Neural cell (in vitro differentiated cells): ENCODE data around the gene CRKL.

Experiments used
- EP300 ChIP-seq: fragments of 450-650 bp; conservative IDR thresholded peaks from 2 replicates; pipeline ENCODE4 v1.6.1; 2014; ENCODE audit warnings: antibody characterized with exemption, mild to moderate bottlenecking, moderate library complexity; ENCODE audit not compliant: poor library complexity, severe bottlenecking
- EZH2 ChIP-seq: fragments of 200-600, 300-800 bp; shearing (Covaris generic), sonication (generic); IDR thresholded peaks from 2 replicates; pipeline ENCODE4 v1.6.1; 2014; ENCODE audit warnings: antibody characterized with exemption, low read length, borderline replicate concordance, mild to moderate bottlenecking; ENCODE audit not compliant: insufficient read depth, poor library complexity, severe bottlenecking
- MXI1 ChIP-seq: fragments of 450-650 bp; conservative IDR thresholded peaks from 2 replicates; pipeline ENCODE4 v1.6.1; 2014; ENCODE audit warnings: antibody characterized with exemption, mild to moderate bottlenecking; ENCODE audit not compliant: poor library complexity, severe bottlenecking
- POLR2AphosphoS5 ChIP-seq: IDR thresholded peaks from 2 replicates; pipeline ENCODE4 v1.6.1; 2012
- RAD21 ChIP-seq: fragments of 450-650 bp; conservative IDR thresholded peaks from 2 replicates; pipeline ENCODE4 v1.6.1; 2014; ENCODE audit warnings: antibody characterized with exemption, mild to moderate bottlenecking, moderate library complexity
- SMC3 ChIP-seq: fragments of 450-650 bp; conservative IDR thresholded peaks from 2 replicates; pipeline ENCODE4 v1.6.1; 2014; ENCODE audit warnings: antibody characterized with exemption, mild to moderate bottlenecking, moderate library complexity; ENCODE audit not compliant: poor library complexity
- TF ChIP-seq, protein P1 (sequence below): fragments of 450-650 bp; IDR thresholded peaks from 2 replicates; pipeline ENCODE4 v1.5.1; 2014; ENCODE audit warnings: antibody characterized with exemption, mild to moderate bottlenecking, moderate library complexity; ENCODE audit not compliant: poor library complexity, severe bottlenecking

DNA sequence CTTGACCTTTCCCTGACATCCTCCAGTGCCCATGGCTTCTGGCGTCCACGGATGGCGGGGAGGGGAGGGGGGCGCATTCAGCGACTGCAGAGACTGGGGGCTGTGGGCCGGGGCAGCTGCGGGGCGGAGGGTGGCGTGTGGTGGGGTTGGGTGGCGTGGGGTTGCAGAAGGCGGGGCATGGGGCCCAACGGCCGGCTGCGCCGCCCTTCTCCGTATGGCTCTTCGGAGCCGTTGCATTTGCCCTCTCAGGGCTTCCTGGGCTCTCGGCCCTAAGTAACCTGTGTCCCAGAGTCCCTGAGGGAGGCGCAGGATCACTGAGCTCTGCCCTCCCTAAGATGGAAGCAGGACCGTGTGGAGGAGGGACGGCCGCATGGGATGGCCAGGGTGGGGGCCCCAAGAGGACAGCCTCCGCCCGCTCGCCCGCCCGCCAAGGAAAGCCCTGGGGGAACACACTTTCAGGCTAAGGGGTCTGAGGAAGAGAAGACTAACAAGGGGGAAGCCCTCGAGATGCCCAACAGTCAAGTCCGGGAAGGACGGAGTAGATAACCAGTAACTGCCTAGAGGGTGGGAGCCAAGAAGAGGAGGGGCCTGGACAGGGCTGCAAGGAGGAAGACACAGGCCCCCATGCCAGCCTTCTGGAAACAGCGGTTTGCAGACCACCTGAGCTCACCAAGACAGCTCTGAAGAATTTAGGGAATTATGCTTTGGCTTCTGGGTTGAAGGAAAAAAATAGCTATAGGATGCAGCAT, 40.6 kb downstream of the CRKL start:
- TF ChIP-seq, protein P1, sequence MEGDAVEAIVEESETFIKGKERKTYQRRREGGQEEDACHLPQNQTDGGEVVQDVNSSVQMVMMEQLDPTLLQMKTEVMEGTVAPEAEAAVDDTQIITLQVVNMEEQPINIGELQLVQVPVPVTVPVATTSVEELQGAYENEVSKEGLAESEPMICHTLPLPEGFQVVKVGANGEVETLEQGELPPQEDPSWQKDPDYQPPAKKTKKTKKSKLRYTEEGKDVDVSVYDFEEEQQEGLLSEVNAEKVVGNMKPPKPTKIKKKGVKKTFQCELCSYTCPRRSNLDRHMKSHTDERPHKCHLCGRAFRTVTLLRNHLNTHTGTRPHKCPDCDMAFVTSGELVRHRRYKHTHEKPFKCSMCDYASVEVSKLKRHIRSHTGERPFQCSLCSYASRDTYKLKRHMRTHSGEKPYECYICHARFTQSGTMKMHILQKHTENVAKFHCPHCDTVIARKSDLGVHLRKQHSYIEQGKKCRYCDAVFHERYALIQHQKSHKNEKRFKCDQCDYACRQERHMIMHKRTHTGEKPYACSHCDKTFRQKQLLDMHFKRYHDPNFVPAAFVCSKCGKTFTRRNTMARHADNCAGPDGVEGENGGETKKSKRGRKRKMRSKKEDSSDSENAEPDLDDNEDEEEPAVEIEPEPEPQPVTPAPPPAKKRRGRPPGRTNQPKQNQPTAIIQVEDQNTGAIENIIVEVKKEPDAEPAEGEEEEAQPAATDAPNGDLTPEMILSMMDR, result no peak
- TF ChIP-seq EP300 (no peak), POLR2AphosphoS5 (no peak), RAD21 (no peak), SMC3 (no peak), EZH2 (no peak), MXI1 (no peak)
